Body of pancreas (tissue), 4 donors: ENCODE results near the gene TEX30. TPM values are rescaled to one million over a fixed set of nuclear protein-coding genes. Genes with fewer than 3 reads are reported as not detected.

ENCODE experiments used
- ATAC-seq: fragments of 150-250 bp; one replicate; pipeline ENCODE4 v1.9.1; 2016
- DNase-seq, 4 donors: peaks; one replicate each; pipeline ENCODE4 v3.0.0-alpha.2; 2019
- H3K27ac ChIP-seq, 4 donors: fragments of 200-600 bp; sonication (generic); 1 replicate in 3 of 4; 2 replicates in 1 of 4; pipeline versions ENCODE4 v1.5.1 to v1.6.1; 2016 to 2019; ENCODE audit warnings: mild to moderate bottlenecking in 1 of 4, mixed read lengths in 1 of 4, moderate library complexity in 1 of 4
- H3K27me3 ChIP-seq, 2 donors: fragments of 200-600 bp; sonication (generic); one replicate each; pipeline ENCODE4 v1.6.0; 2016; ENCODE audit warnings: mild to moderate bottlenecking in 1 of 2
- H3K36me3 ChIP-seq, 2 donors: fragments of 200-600 bp; sonication (generic); replicated peaks in 1 of 2; 2 replicates each; pipeline ENCODE4 v1.5.1; 2016; ENCODE audit warnings: low read depth in 2 of 2; ENCODE audit not compliant: insufficient read depth in 1 of 2
- H3K4me1 ChIP-seq: fragments of 200-600 bp; sonication (generic); one replicate; pipeline ENCODE4 v1.6.0; 2016
- H3K4me3 ChIP-seq, 2 donors: fragments of 200-600 bp; sonication (generic); 1 replicate in 1 of 2; 2 replicates in 1 of 2; pipeline ENCODE4 v1.5.1; 2016 to 2019
- H3K9me3 ChIP-seq, 3 donors: fragments of 200-600 bp; sonication (generic); 1 replicate in 2 of 3; 2 replicates in 1 of 3; pipeline ENCODE4 v1.5.1; 2016
- CTCF ChIP-seq, 7 experiments: fragments of 450-650 bp in 4 of 7; fragments of 200-600 bp in 3 of 7; sonication (generic) in 3 of 7; IDR thresholded peaks; one replicate each; pipeline ENCODE4 v1.5.1; 2016 to 2019; ENCODE audit warnings: antibody characterized with exemption in 7 of 7
- POLR2A ChIP-seq, 3 donors: fragments of 450-650 bp; IDR thresholded peaks; one replicate each; pipeline ENCODE4 v1.6.1; 2016; ENCODE audit warnings: antibody characterized with exemption in 3 of 3, mild to moderate bottlenecking in 2 of 3
- WGBS, 2 donors: methylation state at CpG; one replicate each; pipeline ENCODE4 v1.1.5; 2017; 5-methylcytosine and 5-hydroxymethylcytosine counted together
- intact Hi-C: fragments of 100-400 bp; cut with DNase I; formaldehyde crosslinking; loops from one replicate; pipeline ENCODE4 v1.15.1; 2023
- total RNA-seq, 2 donors: library from RNA; depleted of rRNA; stranded (reverse); fragments of >200 nt; gene quantifications; one replicate each; pipeline ENCODE4 v1.1.0, GENCODE V29; 2016

TEX30 gene
- total RNA-seq, 2 donors from 2014 or later, result 3.6 to 4.2 TPM

GRCh38 chr13:102751886-102752285 is 21.7 kb downstream of the TEX30 start:
- DNase-seq, result no peak
- Histone ChIP-seq H3K27ac (no peak overlapping the region), H3K36me3 (no peaks in the 10 kb centered on the region), H3K9me3 (peaks cover 0 to 4% (median 0%) of the 10 kb centered on the region in 3 donors), H3K4me1 (no peaks in the 10 kb centered on the region), H3K27me3 (no peaks in the 10 kb centered on the region), H3K4me3 (no peak overlapping the region)
- ATAC-seq, result no peak
- intact Hi-C loops, result no loop called here
- TF ChIP-seq POLR2A (IDR thresholded peaks at IDR 0.05) (no peak), CTCF (IDR thresholded peaks at IDR 0.05) (no peak)
- 85 to 87% methylated on average over 3 of the region's 3 CpGs for WGBS, 2 donors

- Histone ChIP-seq H3K4me3 (no peak overlapping the region), H3K9me3 (peaks cover 0 to 10% (median 0%) of the 10 kb centered on the region in 3 donors), H3K27me3 (no peaks in the 10 kb centered on the region), H3K4me1 (no peaks in the 10 kb centered on the region), H3K36me3 (no peaks in the 10 kb centered on the region), H3K27ac (no peak overlapping the region)
- intact Hi-C loops, result no loop called here
- DNase-seq (no peak), ATAC-seq (no peak)
- no peak for TF ChIP-seq CTCF (IDR thresholded peaks at IDR 0.05)
- TF ChIP-seq POLR2A (IDR thresholded peaks at IDR 0.05), result no peak
Observed at GRCh38 chr13:102742506-102742905, 31.1 kb downstream of the TEX30 start.

- WGBS, 2 donors, result 30 to 36% methylated on average over 1 of the region's 1 CpG
- Histone ChIP-seq H3K4me1 (no peaks in the 10 kb centered on the region), H3K4me3 (no peak overlapping the region), H3K27ac (no peak overlapping the region), H3K36me3 (no peaks in the 10 kb centered on the region), H3K27me3 (no peaks in the 10 kb centered on the region), H3K9me3 (peaks cover 0 to 10% (median 0%) of the 10 kb centered on the region in 3 donors)
- DNase-seq, result no peak
- no peak for ATAC-seq
- no peak for TF ChIP-seq CTCF (IDR thresholded peaks at IDR 0.05)
- TF ChIP-seq POLR2A (IDR thresholded peaks at IDR 0.05), result no peak
- intact Hi-C loops, result no loop called here
Observed at GRCh38 chr13:102742101-102742500, 31.5 kb downstream of the TEX30 start.

GRCh38 chr13:102729560-102730270 is 43.9 kb downstream of the TEX30 start:
- Histone ChIP-seq H3K9me3 (no peaks in the 10 kb centered on the region), H3K4me3 (no peak overlapping the region), H3K27ac (no peak overlapping the region), H3K4me1 (no peaks in the 10 kb centered on the region), H3K36me3 (no peaks in the 10 kb centered on the region), H3K27me3 (no peaks in the 10 kb centered on the region)
- 23 to 25% methylated on average over 8 of the region's 8 CpGs for WGBS, 2 donors
- ATAC-seq (no peak), DNase-seq (no peak)
- intact Hi-C loops, result no loop called here
- TF ChIP-seq CTCF (IDR thresholded peaks at IDR 0.05), result no peak
- TF ChIP-seq POLR2A (IDR thresholded peaks at IDR 0.05), result no peak

- intact Hi-C loops, result no loop called here
- DNase-seq, result no peak
- no peaks in the 10 kb centered on the region for H3K9me3 ChIP-seq
- ATAC-seq, result no peak
- no peak overlapping the region for H3K4me3 ChIP-seq
- TF ChIP-seq CTCF (IDR thresholded peaks at IDR 0.05) (no peak), POLR2A (IDR thresholded peaks at IDR 0.05) (no peak)
- 56 to 59% methylated on average over 2 of the region's 2 CpGs for WGBS, 2 donors
- H3K4me1 ChIP-seq, result no peaks in the 10 kb centered on the region
- no peaks in the 10 kb centered on the region for H3K36me3 ChIP-seq
- no peaks in the 10 kb centered on the region for H3K27me3 ChIP-seq
- H3K27ac ChIP-seq, result no peak overlapping the region
Observed at GRCh38 chr13:102726430-102726829, 47.2 kb downstream of the TEX30 start.
